Tibial nerve (tissue), 4 donors: ENCODE measurements around the gene TMEM219. TPM values are rescaled to one million over a fixed set of nuclear protein-coding genes. Genes with fewer than 3 reads are reported as not detected.
A peak's percentile ranks its signal among the peaks of the same experiment; 100 is the strongest.
"Not testable (repeated sequence)": the region's sequence is repeated elsewhere in the genome, so short reads cannot be mapped to it uniquely, and the experiment has no call there.

Source experiments
- DNase-seq, 2 donors: peaks; one replicate each; pipeline ENCODE4 v3.0.0-alpha.2; 2019; ENCODE audit warnings: low spot score in 2 of 2
- H3K27ac ChIP-seq, 4 donors: fragments of 200-600 bp; sonication (generic) in 3 of 4; one replicate each; pipeline ENCODE4 v1.5.1; 2017 to 2019; ENCODE audit warnings: mild to moderate bottlenecking in 1 of 4
- H3K27me3 ChIP-seq, 2 donors: fragments of 200-600 bp; sonication (generic) in 1 of 2; one replicate each; pipeline versions ENCODE4 v1.5.1 to v1.6.0; 2017 to 2019
- H3K36me3 ChIP-seq, 3 donors: fragments of 200-600 bp; sonication (generic); one replicate each; pipeline ENCODE4 v1.5.1; 2018 to 2019
- H3K4me1 ChIP-seq, 4 donors: fragments of 200-600 bp; sonication (generic) in 3 of 4; one replicate each; pipeline ENCODE4 v1.5.1; 2017 to 2019
- H3K4me3 ChIP-seq, 4 donors: fragments of 200-600 bp; sonication (generic) in 3 of 4; one replicate each; pipeline ENCODE4 v1.5.1; 2017 to 2019; ENCODE audit warnings: mild to moderate bottlenecking in 1 of 4, moderate library complexity in 1 of 4
- H3K9me3 ChIP-seq, 4 donors: fragments of 200-600 bp; sonication (generic) in 3 of 4; one replicate each; pipeline ENCODE4 v1.5.1; 2017 to 2019
- CTCF ChIP-seq, 5 experiments: fragments of 200-600 bp in 3 of 5; fragments of 450-650 bp in 2 of 5; sonication (generic) in 3 of 5; IDR thresholded peaks; one replicate each; pipeline ENCODE4 v1.5.1; 2016 to 2019; ENCODE audit warnings: antibody characterized with exemption in 5 of 5, mild to moderate bottlenecking in 3 of 5, moderate library complexity in 2 of 5
- EP300 ChIP-seq, 2 donors: sonication (generic); formaldehyde crosslinking; IDR thresholded peaks; one replicate each; pipeline ENCODE4 v1.6.1; 2017; ENCODE audit warnings: antibody characterized with exemption in 2 of 2, mild to moderate bottlenecking in 1 of 2
- POLR2A ChIP-seq, 2 donors: fragments of 450-650 bp; IDR thresholded peaks; one replicate each; pipeline ENCODE4 v1.6.1; 2017; ENCODE audit warnings: antibody characterized with exemption in 2 of 2, mild to moderate bottlenecking in 2 of 2, moderate library complexity in 2 of 2
- WGBS, 2 donors: methylation state at CpG; one replicate each; pipeline ENCODE4 v1.1.5; 2018; 5-methylcytosine and 5-hydroxymethylcytosine counted together
- total RNA-seq, 4 donors: library from RNA; depleted of rRNA; stranded (reverse); fragments of >200 nt; gene quantifications; one replicate each; pipeline ENCODE4 v1.1.0, GENCODE V29; 2016

TMEM219 gene
- total RNA-seq, 4 donors from 2014 or later = 83.1 to 144 (median 103) TPM

GRCh38 chr16:29951625-29952365 lies 10.1 kb upstream of the TMEM219 start:
- WGBS, 2 donors = 80 to 86% methylated on average over 8 of the region's 8 CpGs
- H3K9me3 ChIP-seq = no peaks in the 10 kb centered on the region
- H3K36me3 ChIP-seq = no peaks in the 10 kb centered on the region
- no peak overlapping the region for H3K4me3 ChIP-seq
- no peak overlapping the region for H3K27ac ChIP-seq
- H3K27me3 ChIP-seq = peaks cover 0 to 2% of the 10 kb centered on the region in 2 donors
- TF ChIP-seq POLR2A (IDR thresholded peaks at IDR 0.05) (no peak), EP300 (IDR thresholded peaks at IDR 0.05) (no peak), CTCF (IDR thresholded peaks at IDR 0.05) (no peak)
- DNase-seq = no peak
- no peaks in the 10 kb centered on the region for H3K4me1 ChIP-seq

- Histone ChIP-seq H3K27me3 (peaks cover 0 to 7% of the 10 kb centered on the region in 2 donors), H3K9me3 (no peaks in the 10 kb centered on the region), H3K36me3 (peaks cover 0 to under 1% (median 0%) of the 10 kb centered on the region in 3 donors), H3K4me3 (no peak overlapping the region), H3K4me1 (peaks cover 0 to 18% (median 4%) of the 10 kb centered on the region in 4 donors), H3K27ac (no peak overlapping the region)
- 84 to 90% methylated on average over 5 of the region's 5 CpGs for WGBS, 2 donors
- DNase-seq = no peak
- TF ChIP-seq POLR2A (IDR thresholded peaks at IDR 0.05) (no peak), CTCF (IDR thresholded peaks at IDR 0.05) (no peak), EP300 (IDR thresholded peaks at IDR 0.05) (no peak)
Measured at GRCh38 chr16:29958756-29959155, 3.1 kb upstream of the TMEM219 start.

- WGBS, 2 donors = 82 to 85% methylated on average over 9 of the region's 9 CpGs
- peaks cover 0 to 18% (median 4%) of the 10 kb centered on the region in 4 donors for H3K4me1 ChIP-seq
- no peak overlapping the region for H3K4me3 ChIP-seq
- peaks cover 0 to 6% (median 0%) of the 10 kb centered on the region in 3 donors for H3K36me3 ChIP-seq
- no peak overlapping the region for H3K27ac ChIP-seq
- no peak for DNase-seq
- H3K27me3 ChIP-seq = peaks cover 0 to 7% of the 10 kb centered on the region in 2 donors
- TF ChIP-seq EP300 (IDR thresholded peaks at IDR 0.05) (no peak), POLR2A (IDR thresholded peaks at IDR 0.05) (no peak), CTCF (IDR thresholded peaks at IDR 0.05) (no peak)
- H3K9me3 ChIP-seq = no peaks in the 10 kb centered on the region
Measured at GRCh38 chr16:29959293-29959692, 2.6 kb upstream of the TMEM219 start.

GRCh38 chr16:29959821-29960220 lies 2.1 kb upstream of the TMEM219 start:
- not testable (repeated sequence) for H3K27ac ChIP-seq, DNase-seq, H3K27me3 ChIP-seq, H3K9me3 ChIP-seq, H3K4me3 ChIP-seq
- H3K36me3 ChIP-seq = peaks cover 0 to 11% (median 0%) of the 10 kb centered on the region in 3 donors
- peaks cover 0 to 18% (median 4%) of the 10 kb centered on the region in 4 donors for H3K4me1 ChIP-seq
- 91% methylated on average over 4 of the region's 4 CpGs for WGBS, 2 donors

- Histone ChIP-seq H3K27ac (peak overlapping the region; percentile 88 to 99 (median 96)), H3K27me3 (peaks cover 0 to 7% of the 10 kb centered on the region in 2 donors), H3K9me3 (no peaks in the 10 kb centered on the region), H3K36me3 (peaks cover 0 to 16% (median 0%) of the 10 kb centered on the region in 3 donors), H3K4me3 (peak overlapping the region; percentile 77 to 93 (median 84)), H3K4me1 (peaks cover 0 to 18% (median 4%) of the 10 kb centered on the region in 4 donors)
- TF ChIP-seq EP300 (IDR thresholded peaks at IDR 0.05) = no peak
- no peak for TF ChIP-seq CTCF (IDR thresholded peaks at IDR 0.05)
- TF ChIP-seq POLR2A (IDR thresholded peaks at IDR 0.05) = no peak
- WGBS, 2 donors = 59 to 64% methylated on average over 10 of the region's 10 CpGs
- no peak for DNase-seq
Measured at GRCh38 chr16:29961127-29961478, 776 bp upstream of the TMEM219 start.
